ENCODE results near the gene CD163L1. TPM values are rescaled to one million over a fixed set of nuclear protein-coding genes. Genes with fewer than 3 reads are reported as not detected.

Gene CD163L1
- polyA plus RNA-seq, 3 donors, result 1.0 to 1.2 (median 1.1) TPM

- H3K4me3 Mint-ChIP-seq, result no peak overlapping the region
- Histone ChIP-seq H3K4me3 (replicated peaks in 1 of 3; ENCODE audit: low read depth in 2 of 3, low read length in 3 of 3) (no peak overlapping the region), H3K79me2 (ENCODE audit: insufficient read depth, low read length) (no peaks in the 10 kb centered on the region), H3K27ac (ENCODE audit: low read depth in 1 of 2, low read length in 2 of 2) (no peak overlapping the region), H3K9me3 (replicated peaks in 1 of 2; ENCODE audit: control insufficient read depth in 1 of 2, insufficient read depth in 1 of 2, low read length in 2 of 2) (no peaks in the 10 kb centered on the region), H4K20me1 (ENCODE audit: insufficient read depth, low read length) (no peaks in the 10 kb centered on the region), H3K36me3 (replicated peaks in 1 of 2; ENCODE audit: control insufficient read depth in 1 of 2, insufficient read depth in 2 of 2, low read length in 2 of 2) (no peaks in the 10 kb centered on the region), H3K9ac (ENCODE audit: insufficient read depth, low read length, poor library complexity, severe bottlenecking) (no peak overlapping the region), H3K4me1 (ENCODE audit: control insufficient read depth in 1 of 2, insufficient read depth in 2 of 2, low read length in 2 of 2) (no peaks in the 10 kb centered on the region), H3K27me3 (ENCODE audit: control insufficient read depth in 2 of 2, insufficient read depth in 2 of 2, low read length in 2 of 2) (no peaks in the 10 kb centered on the region), H2AFZ (ENCODE audit: insufficient read depth, low read depth, low read length, poor library complexity, severe bottlenecking) (no peak overlapping the region), H3K4me2 (replicated peaks; ENCODE audit: extremely low read depth, low read length, poor library complexity, severe bottlenecking) (no peak overlapping the region)
- H3K36me3 Mint-ChIP-seq, result no peaks in the 10 kb centered on the region
- peaks cover 7% of the 10 kb centered on the region for H3K4me1 Mint-ChIP-seq
- no peak for TF ChIP-seq CTCF (IDR thresholded peaks at IDR 0.05)
- peaks cover 0 to 6% (median 1%) of the 10 kb centered on the region in 7 donors for H3K9me3 Mint-ChIP-seq
- H3K27me3 Mint-ChIP-seq (ENCODE audit: low read depth in 3 of 3), result peaks cover 0 to 12% (median 1%) of the 10 kb centered on the region in 3 donors
- intact Hi-C loops (cut with micrococcal nuclease), result loop anchor here in 1 of 2 donors (5.0 kb wide), 1 partner anchor 264 kb away; no protein-coding TSS in a partner anchor
- no peak overlapping the region for H3K27ac Mint-ChIP-seq
- WGBS (ENCODE audit: insufficient coverage), result 100% methylated on average over 1 of the region's 6 CpGs
- no peak for DNase-seq
Observed at GRCh38 chr12:7373226-7373625, 70.7 kb downstream of the CD163L1 start.

GRCh38 chr12:7369274-7369729 is 74.7 kb downstream of the CD163L1 start:
- Histone ChIP-seq H3K4me1 (ENCODE audit: control insufficient read depth in 1 of 2, insufficient read depth in 2 of 2, low read length in 2 of 2) (no peaks in the 10 kb centered on the region), H3K27ac (ENCODE audit: low read depth in 1 of 2, low read length in 2 of 2) (no peak overlapping the region), H3K9me3 (replicated peaks in 1 of 2; ENCODE audit: control insufficient read depth in 1 of 2, insufficient read depth in 1 of 2, low read length in 2 of 2) (no peaks in the 10 kb centered on the region), H3K27me3 (ENCODE audit: control insufficient read depth in 2 of 2, insufficient read depth in 2 of 2, low read length in 2 of 2) (no peaks in the 10 kb centered on the region), H2AFZ (ENCODE audit: insufficient read depth, low read depth, low read length, poor library complexity, severe bottlenecking) (no peak overlapping the region), H3K36me3 (replicated peaks in 1 of 2; ENCODE audit: control insufficient read depth in 1 of 2, insufficient read depth in 2 of 2, low read length in 2 of 2) (no peaks in the 10 kb centered on the region), H3K9ac (ENCODE audit: insufficient read depth, low read length, poor library complexity, severe bottlenecking) (no peak overlapping the region), H3K4me2 (replicated peaks; ENCODE audit: extremely low read depth, low read length, poor library complexity, severe bottlenecking) (no peak overlapping the region), H3K4me3 (replicated peaks in 1 of 3; ENCODE audit: low read depth in 2 of 3, low read length in 3 of 3) (no peak overlapping the region), H4K20me1 (ENCODE audit: insufficient read depth, low read length) (no peaks in the 10 kb centered on the region), H3K79me2 (ENCODE audit: insufficient read depth, low read length) (no peaks in the 10 kb centered on the region)
- Mint-ChIP-seq H3K4me3 (peak overlapping the region in 1 of 2 donors; percentile 3), H3K4me1 (peaks cover 3% of the 10 kb centered on the region), H3K27me3 (ENCODE audit: low read depth in 3 of 3) (peaks cover 0 to 8% (median 1%) of the 10 kb centered on the region in 3 donors), H3K36me3 (no peaks in the 10 kb centered on the region), H3K27ac (no peak overlapping the region), H3K9me3 (peaks cover 0 to 7% (median 1%) of the 10 kb centered on the region in 7 donors)
- TF ChIP-seq CTCF (IDR thresholded peaks at IDR 0.05), result no peak
- peak in 2 of 3 donors; percentile 6 to 30 for DNase-seq
- intact Hi-C loops (cut with micrococcal nuclease), result no loop called here
- WGBS (ENCODE audit: insufficient coverage), result 60% methylated on average over 8 of the region's 10 CpGs

Measured in CD14-positive monocyte (primary cell).